Measurements from ENCODE around the gene BDKRB2.

Gene BDKRB2

DNA sequence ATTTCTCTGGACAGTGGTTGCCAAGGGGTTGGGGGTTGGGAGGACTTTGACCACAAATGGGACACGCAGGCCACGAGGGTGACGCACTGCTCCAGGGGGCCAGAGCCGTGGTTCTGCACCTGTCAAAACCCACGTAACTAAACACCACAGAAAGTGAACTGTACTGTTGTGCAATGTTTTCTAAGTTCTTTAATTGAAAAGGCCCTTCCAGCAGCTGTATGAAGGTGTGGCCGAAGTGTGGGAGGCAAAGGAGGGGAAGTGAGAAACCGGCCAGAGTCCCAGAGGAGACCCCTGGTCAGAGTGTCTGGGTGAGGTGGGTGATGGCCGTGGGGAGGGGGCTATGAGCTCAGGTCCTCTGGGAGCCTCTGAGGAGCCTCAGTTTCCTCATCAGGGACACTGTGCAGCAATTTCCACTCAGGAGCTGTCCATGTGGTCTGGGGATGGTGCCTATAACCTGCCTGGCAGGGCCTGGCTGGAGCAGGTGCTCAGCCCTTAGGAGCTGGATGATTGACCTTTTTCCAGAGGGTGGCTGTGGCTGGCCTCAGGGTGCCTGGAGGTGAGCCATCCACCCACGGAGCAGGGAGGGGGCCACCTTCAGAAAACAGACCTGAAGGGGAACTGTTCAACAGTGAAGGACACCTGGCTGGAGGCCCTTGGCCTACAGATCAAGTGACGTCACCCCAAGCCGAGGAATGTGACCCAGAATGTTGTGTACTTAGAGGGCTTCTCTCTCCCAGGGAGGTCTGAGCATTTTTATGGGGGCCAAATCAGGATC is 9.8 kb upstream of the BDKRB2 start:
- no peak for DNase-seq
- Histone ChIP-seq H3K4me3 (ENCODE audit: low read depth, low read length) (no peak overlapping the region), H3K27ac (no peak overlapping the region), H3K27me3 (ENCODE audit: insufficient read depth, low read depth, severe bottlenecking) (no peaks in the 10 kb centered on the region), H3K9me3 (ENCODE audit: severe bottlenecking) (no peaks in the 10 kb centered on the region), H3K36me3 (no peaks in the 10 kb centered on the region)
- TF ChIP-seq, protein P1, sequence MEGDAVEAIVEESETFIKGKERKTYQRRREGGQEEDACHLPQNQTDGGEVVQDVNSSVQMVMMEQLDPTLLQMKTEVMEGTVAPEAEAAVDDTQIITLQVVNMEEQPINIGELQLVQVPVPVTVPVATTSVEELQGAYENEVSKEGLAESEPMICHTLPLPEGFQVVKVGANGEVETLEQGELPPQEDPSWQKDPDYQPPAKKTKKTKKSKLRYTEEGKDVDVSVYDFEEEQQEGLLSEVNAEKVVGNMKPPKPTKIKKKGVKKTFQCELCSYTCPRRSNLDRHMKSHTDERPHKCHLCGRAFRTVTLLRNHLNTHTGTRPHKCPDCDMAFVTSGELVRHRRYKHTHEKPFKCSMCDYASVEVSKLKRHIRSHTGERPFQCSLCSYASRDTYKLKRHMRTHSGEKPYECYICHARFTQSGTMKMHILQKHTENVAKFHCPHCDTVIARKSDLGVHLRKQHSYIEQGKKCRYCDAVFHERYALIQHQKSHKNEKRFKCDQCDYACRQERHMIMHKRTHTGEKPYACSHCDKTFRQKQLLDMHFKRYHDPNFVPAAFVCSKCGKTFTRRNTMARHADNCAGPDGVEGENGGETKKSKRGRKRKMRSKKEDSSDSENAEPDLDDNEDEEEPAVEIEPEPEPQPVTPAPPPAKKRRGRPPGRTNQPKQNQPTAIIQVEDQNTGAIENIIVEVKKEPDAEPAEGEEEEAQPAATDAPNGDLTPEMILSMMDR (IDR thresholded peaks at IDR 0.05; ENCODE audit: low read depth, low read length): no peak

DNA sequence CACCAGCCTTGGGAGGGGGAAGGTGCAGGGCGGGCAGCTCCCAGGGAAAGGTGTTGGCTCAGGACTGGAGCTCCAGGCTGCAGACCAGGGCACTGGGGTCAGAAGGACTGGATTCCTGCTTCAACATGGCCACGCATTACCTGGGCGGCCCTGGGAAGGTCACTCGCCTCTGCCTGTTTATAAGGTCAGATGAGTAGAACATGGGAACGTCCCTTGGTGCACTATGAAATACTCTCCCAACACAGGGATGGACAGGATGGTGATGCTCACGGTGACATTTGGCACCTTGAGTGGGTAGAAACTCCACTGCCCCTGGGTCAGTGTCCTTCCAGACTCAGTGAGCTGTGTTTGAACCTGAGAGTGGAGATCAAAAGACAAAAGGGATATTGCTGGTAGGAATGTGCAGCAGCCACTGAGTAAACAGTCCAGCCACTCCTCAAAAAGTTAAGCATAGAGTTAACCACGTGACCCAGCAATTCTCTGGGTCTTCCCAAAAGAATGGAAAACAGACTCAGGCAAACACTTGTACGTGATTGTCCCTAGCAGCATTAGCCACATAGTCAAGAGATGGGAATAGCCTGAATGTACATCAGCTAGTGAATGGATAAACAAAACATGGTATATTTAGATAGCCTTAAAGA is 9.1 kb upstream of the BDKRB2 start:
- Histone ChIP-seq H3K27ac (no peak overlapping the region), H3K36me3 (no peaks in the 10 kb centered on the region), H3K27me3 (ENCODE audit: insufficient read depth, low read depth, severe bottlenecking) (no peaks in the 10 kb centered on the region), H3K9me3 (ENCODE audit: severe bottlenecking) (no peaks in the 10 kb centered on the region), H3K4me3 (ENCODE audit: low read depth, low read length) (no peak overlapping the region)
- no peak for DNase-seq
- TF ChIP-seq, protein P1 (IDR thresholded peaks at IDR 0.05; ENCODE audit: low read depth, low read length): no peak

DNA sequence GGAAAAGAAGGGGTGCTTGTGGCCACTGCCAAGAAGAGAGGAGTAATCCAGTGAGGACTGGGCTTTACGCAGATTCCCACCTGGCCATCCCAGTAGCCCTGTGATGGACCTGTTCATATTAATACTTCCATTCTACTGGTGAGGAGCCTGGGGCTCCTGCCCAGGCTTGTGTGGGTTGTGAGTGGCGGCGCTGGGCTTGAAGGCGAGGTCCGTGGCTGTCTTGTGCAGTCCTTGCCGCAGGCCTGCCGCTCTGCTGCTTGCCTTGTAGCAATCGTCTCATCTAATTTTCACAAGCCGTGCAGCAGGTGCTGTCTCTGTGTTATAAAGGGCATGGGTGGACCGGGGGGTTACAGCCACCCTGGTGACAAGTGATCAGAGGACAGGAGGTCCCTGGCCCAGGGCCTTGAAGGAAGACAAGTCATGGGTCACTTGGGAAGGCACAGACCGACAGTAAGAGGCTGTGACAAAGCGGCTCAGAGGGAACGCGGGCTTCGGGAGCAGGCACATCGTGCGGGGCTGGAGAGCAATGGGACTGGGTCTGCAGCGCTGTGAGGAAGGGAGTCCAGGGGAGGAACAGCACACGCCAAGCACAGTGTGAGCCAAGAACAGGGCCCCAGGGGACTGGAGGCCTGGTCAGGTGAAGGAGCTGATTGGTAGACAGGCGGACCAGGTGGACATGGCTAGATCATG is 7.3 kb upstream of the BDKRB2 start:
- TF ChIP-seq, protein P1 (IDR thresholded peaks at IDR 0.05; ENCODE audit: low read depth, low read length): no peak
- Histone ChIP-seq H3K27me3 (ENCODE audit: insufficient read depth, low read depth, severe bottlenecking) (no peaks in the 10 kb centered on the region), H3K27ac (no peak overlapping the region), H3K36me3 (no peaks in the 10 kb centered on the region), H3K9me3 (ENCODE audit: severe bottlenecking) (no peaks in the 10 kb centered on the region), H3K4me3 (ENCODE audit: low read depth, low read length) (no peak overlapping the region)
- DNase-seq: no peak

DNA sequence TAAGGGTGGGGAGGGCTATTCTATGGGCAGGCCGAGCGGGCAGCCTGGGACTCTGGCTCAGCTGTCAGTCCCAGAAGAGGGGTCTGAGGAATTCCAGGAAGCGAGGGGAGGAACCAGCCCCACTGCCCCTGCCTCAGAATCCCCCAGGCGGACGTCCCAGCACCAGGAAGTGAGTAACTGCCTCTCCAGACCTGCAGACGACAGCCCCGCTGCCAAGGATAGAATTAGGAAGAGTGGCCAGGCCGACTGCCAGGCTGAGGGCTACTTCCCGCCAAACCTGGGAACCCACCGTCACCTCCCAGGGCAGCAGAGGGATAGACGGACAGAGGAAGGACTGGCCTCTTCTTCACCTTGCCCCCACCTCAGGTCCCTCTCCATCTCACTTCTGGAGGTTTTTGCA is 6.7 kb upstream of the BDKRB2 start:
- H3K36me3 ChIP-seq: no peaks in the 10 kb centered on the region
- TF ChIP-seq, protein P1 (IDR thresholded peaks at IDR 0.05; ENCODE audit: low read depth, low read length): no peak
- H3K27ac ChIP-seq: no peak overlapping the region
- H3K4me3 ChIP-seq (ENCODE audit: low read depth, low read length): no peak overlapping the region
- no peaks in the 10 kb centered on the region for H3K27me3 ChIP-seq (ENCODE audit: insufficient read depth, low read depth, severe bottlenecking)
- no peak for DNase-seq
- H3K9me3 ChIP-seq (ENCODE audit: severe bottlenecking): no peaks in the 10 kb centered on the region

DNA sequence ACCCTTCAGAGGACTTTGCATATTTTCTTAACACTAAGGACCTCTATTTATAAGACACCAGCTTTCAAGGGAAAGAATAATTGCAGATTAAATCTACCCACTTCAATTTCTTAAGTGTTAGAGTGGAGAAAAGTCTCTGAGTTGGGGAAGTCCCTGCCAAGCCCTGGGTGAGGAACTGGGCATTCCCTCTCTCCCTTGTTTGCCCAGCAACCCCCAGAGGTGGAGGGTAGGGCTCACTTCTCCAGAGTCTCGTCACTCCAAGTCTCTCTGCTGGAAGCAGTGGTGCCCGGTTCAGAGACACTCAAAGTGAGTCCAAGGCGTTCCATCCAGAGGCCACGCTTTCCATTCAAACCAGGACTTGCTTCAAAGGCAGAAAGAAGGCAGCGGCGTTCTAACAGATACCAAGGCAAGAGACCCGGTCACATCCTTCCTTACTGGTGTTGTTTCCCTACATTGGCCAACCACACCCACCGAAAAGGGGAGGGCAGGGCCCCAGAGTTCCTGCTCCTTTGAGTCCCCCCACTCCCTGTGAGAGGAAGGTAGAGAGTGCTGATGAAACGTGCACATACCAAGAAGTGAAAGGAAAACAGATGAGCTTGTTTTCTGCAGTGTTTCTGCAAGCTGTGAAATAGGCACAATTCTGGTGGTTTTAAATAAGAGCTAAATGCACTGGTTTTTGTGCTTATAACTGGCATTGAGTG is 6.1 kb upstream of the BDKRB2 start:
- no peak overlapping the region for H3K27ac ChIP-seq
- H3K27me3 ChIP-seq (ENCODE audit: insufficient read depth, low read depth, severe bottlenecking): no peaks in the 10 kb centered on the region
- no peak for DNase-seq
- H3K36me3 ChIP-seq: no peaks in the 10 kb centered on the region
- no peaks in the 10 kb centered on the region for H3K9me3 ChIP-seq (ENCODE audit: severe bottlenecking)
- TF ChIP-seq, protein P1 (IDR thresholded peaks at IDR 0.05; ENCODE audit: low read depth, low read length): no peak
- no peak overlapping the region for H3K4me3 ChIP-seq (ENCODE audit: low read depth, low read length)

All from WERI-Rb-1 (cell line).